CD4-positive, alpha-beta T cell treated with Interferon alpha-2 for 1 hour (primary cell): ENCODE results near the gene IL36B.

Experiments
- DNase-seq, 2 donors: peaks; one replicate each; pipeline ENCODE4 v3.0.0-alpha.2; 2020 to 2022

Gene IL36B

GRCh38 chr2:113050921-113051895, 1.5 kb downstream of the IL36B start:
- DNase-seq = no peak

DNA sequence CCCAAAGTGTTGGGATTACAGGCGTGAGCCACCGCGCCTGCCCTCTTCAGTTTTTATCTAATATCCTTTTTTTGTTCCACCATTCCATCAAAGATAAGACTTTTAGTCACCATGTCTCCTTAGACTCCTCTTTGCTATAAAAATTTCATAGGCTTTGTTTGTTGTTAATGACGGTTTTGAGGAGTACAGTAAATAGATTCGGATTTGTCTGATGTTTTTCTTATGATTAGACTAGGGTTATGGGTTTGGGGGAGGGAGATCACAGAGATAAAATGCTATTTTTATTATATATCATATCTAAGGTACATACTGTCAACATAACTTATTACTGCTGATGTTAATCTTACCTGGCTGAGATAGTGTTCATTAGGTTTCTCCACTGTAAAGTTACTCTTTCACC, 6.2 kb downstream of the IL36B start:
- DNase-seq = no peak

GRCh38 chr2:113041871-113042270, 10.8 kb downstream of the IL36B start:
- no peak for DNase-seq

GRCh38 chr2:113039719-113040118, 12.9 kb downstream of the IL36B start:
- no peak for DNase-seq

DNA sequence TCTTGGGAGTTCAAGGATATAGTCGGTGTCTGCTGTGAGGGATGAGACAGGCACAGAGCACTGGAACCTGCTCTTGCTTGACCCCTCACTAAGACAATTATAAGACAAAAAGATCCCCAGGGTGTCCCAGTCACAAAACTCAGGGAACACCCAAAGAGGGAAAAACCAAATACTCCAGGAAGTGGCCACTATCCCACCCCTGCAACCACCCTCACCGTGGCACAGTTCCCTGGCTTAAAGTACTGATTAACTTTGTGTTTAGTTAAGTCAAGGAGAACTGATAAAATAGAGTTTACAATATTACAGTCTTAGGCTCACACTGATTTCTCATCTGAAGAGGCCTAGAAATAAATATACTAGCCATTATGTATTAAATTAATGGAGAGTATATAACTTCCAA, 13.5 kb downstream of the IL36B start:
- DNase-seq = no peak

DNA sequence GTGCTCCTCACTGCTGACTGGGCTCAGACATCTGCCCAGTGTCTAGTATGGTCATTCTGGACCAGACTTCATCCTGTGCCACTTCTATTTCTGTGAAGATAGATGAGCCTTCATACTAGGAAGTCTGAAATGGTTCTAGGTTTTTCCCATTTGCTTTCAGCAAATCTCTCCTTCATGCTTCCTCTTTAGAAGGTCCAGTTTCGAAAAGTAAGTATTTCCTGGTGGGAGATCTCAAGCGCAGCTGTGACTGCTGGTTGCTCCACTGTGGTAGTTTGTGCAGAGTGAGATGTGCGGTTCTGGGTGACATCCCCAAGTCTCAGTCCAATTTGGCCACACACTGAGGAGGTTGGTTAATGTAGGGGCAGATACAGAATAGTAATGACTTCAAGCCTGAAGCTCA, 14.4 kb downstream of the IL36B start:
- DNase-seq = no peak

DNA sequence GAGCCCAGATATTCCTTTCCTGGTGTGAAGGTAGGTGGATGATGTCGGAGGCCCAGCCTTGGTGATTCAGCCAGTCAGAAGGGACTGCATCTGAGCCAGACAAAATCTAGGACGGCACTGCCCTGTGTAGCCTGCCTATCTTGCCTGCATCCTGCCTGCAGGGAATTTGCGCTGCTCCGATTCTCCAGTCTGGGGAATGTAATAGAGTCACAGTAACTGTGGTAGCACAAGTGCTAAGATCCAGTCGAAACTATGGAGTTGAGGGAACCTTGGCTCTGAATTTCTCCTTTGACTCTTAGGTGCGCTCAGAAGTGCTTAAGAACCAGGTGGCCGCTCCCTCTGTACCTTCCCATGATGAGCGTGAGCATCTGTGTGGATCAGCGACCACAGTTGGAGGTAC, 15.9 kb downstream of the IL36B start:
- DNase-seq = no peak

- no peak for DNase-seq
These were observed 18.7 kb downstream of the IL36B start for GRCh38 chr2:113034016-113034415.

DNA sequence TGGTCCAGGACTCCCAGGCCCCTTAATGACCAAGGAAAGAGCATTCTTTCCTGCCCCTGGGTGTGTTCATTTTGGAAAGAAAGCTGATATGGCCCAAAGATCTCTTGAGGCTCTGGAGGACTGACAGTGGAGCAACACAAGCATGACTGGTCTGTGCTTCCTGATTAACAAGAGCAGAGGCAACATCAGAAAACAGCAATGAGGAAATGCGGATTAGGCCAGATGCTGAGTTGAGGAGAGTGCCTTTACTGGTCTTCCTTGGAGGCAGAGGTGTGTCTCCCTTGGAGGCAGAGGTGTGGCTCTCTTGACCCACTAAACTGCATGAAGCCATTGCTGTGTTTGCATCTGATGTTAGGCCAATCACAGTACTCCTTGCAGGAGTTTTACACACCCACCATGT, 19.9 kb downstream of the IL36B start:
- DNase-seq = no peak

DNA sequence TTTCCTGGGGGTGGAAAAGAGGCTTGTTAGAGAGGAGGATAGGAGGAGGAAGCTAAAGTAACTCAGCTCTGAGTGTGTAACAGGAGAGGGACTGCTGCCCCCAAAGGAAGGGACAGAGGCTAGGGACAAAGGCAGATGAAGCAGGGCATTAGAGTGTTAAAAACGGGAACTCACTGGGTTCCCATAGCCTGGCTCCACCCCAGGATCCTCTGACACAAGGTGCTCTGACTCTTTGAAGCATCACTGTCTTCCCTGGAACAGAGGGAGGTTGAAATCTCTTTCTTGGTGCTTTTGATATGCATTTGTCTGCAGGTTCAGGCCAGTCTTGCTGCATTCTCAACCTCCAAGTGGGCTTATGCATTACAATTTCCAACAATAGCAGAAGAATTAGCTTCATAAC, 24.6 kb downstream of the IL36B start:
- no peak for DNase-seq

GRCh38 chr2:113027691-113028090, 25.0 kb downstream of the IL36B start:
- no peak for DNase-seq

DNA sequence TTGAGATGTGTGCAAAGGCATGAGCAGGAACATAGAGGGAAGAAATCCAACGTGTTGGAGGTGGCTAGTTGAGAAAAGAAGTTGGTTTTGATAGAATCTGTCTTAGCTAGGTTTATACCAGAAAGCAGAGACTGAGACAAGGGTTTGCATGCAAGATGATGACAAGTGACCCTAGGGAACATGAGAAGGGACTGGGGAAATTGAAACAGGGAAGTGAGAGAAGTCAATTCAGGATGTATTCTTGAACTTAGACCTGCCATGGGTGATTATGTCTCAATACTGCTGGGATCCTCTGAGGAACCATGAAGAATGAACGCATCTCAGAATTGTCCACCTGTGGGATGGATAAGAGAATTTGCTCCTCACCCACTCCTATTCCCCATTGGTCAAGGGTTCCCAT, 26.9 kb downstream of the IL36B start:
- DNase-seq = no peak

GRCh38 chr2:113024764-113025163, 27.9 kb downstream of the IL36B start:
- no peak for DNase-seq

DNA sequence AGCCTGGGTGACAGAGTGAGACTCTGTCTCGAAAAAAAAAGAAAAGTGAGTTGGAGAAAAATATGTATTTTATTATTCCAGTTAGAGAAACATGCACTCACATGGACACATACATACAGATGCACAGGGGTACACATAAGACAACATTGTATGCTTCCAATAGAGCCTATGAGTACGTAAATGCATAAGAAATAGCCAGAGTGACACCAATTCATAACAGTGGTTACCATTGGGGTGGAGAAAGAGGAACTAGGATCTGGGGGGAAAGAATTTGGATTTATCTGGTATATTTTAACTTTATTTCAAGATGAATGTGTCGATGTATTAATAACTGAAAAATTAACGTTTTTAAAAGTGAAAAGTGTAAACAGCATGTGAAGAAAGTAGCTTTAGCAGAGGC, 31.4 kb downstream of the IL36B start:
- DNase-seq = no peak

GRCh38 chr2:113018509-113018908, 34.2 kb downstream of the IL36B start:
- no peak for DNase-seq

- no peak for DNase-seq
These were observed 37.0 kb downstream of the IL36B start for GRCh38 chr2:113015655-113016054.

GRCh38 chr2:113015042-113015441, 37.6 kb downstream of the IL36B start:
- DNase-seq = no peak

- no peak for DNase-seq
These were observed 38.6 kb downstream of the IL36B start for GRCh38 chr2:113014067-113014466.

DNA sequence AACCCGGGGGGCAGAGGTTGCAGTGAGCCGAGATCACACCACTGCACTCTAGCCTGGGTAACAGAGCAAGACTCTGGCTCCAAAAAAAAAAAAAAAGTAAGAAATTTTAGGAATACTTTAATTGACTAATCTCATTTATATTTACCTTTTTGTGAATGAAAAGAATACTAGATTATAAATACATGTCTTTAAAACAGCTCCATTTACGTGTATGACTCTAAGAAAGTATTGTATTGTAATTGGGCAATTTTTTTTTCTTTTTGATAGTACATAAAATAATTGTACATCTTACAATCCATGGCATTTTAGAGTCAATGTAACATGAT, 39.4 kb downstream of the IL36B start:
- DNase-seq = no peak

DNA sequence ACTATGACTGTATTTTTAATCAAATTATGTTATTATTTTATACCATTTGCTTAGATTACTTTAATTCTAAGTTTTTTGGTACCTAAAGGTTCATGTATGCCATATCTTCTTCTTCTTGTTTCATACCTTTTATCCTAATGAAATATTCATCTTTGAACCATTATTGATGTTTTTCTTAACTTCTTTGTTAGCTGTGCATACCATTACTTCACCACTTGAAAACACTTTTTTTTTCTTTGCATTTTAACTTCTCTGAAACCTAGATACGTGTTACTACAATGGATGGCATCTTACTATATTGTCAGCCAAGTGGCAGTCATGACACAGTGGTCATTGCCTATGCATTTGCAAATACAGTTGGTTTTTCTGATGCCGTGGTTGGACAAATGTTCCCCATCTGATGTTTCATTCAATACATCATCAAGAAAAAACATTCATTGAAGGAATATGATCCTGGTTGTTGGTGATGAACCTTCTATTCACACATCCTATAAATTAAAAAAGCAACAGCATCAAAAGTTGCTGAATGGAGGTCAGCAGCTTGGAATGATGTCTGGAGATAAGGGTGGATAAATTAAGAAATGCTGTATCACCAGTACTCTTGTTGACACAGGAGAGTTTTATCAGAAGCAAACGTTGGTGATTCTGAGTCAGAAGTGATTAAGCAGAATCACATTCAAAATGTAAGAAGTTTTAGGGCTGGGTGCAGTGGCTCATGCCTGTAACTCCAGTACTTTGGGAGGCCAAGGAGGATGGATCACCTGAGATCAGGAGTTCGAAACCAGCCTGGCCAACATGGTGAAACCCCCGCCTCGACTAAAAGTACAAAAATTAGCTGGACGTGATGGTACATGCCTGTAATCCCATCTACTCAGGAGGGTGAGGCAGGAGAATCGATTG, 40.0 kb downstream of the IL36B start:
- no peak for DNase-seq

GRCh38 chr2:113011108-113011507, 41.6 kb downstream of the IL36B start:
- DNase-seq = no peak

GRCh38 chr2:113010088-113010487, 42.6 kb downstream of the IL36B start:
- no peak for DNase-seq

- DNase-seq = no peak
These were observed 43.0 kb downstream of the IL36B start for GRCh38 chr2:113009622-113010021.

DNA sequence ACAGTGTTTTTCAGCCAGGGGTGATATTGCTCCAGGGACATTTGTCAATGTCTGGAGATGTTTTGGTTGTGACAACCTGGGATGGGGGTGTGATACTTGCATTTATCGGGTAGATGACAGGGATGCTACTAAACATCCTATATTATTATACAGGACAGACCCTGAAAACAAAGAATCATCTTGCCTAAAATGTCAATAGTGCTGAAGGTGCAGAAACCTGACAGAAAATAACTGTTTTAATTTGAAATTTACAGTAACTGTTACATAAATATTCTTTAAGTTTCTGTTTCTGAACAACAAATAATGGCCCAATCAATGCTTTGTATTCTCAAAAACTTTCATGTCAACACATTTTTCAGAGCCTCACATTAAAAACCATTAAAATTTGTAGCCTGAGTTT, 45.4 kb downstream of the IL36B start:
- DNase-seq = no peak
